Measurements from ENCODE around the gene CHIT1. TPM values are rescaled to one million over a fixed set of nuclear protein-coding genes. Genes with fewer than 3 reads are reported as not detected.
A peak's percentile ranks its signal among the peaks of the same experiment; 100 is the strongest.

CHIT1 gene
- total and polyA plus RNA-seq, 2 of the 8 experiments (the other 6 are each of a cell fraction or from before 2014, with no cell fraction given) = not detected

- Histone ChIP-seq H3K4ac (replicated peaks; ENCODE audit: insufficient read length, low read depth, low read length) (no peak overlapping the region), H3K14ac (ENCODE audit: insufficient read length) (no peak overlapping the region), H4K91ac (replicated peaks; ENCODE audit: insufficient read length, low read length) (no peak overlapping the region), H3K23ac (ENCODE audit: insufficient read length) (no peak overlapping the region), H3K79me2 (ENCODE audit: control insufficient read depth in 1 of 2, insufficient read depth in 2 of 2, low read length in 2 of 2) (no peaks in the 10 kb centered on the region), H4K20me1 (replicated peaks in 1 of 2; ENCODE audit: control insufficient read depth in 1 of 2, insufficient read depth in 2 of 2, low read length in 2 of 2) (no peaks in the 10 kb centered on the region), H2BK12ac (ENCODE audit: low read depth, low read length) (no peak overlapping the region), H3K18ac (ENCODE audit: extremely low read depth, low read length) (no peak overlapping the region), H2BK5ac (ENCODE audit: low read depth, low read length) (no peak overlapping the region), H3K9ac (replicated peaks in 1 of 4; ENCODE audit: extremely low read depth in 1 of 4, low read depth in 3 of 4, low read length in 3 of 4) (no peak overlapping the region), H3K4me1 (replicated peaks in 1 of 4; ENCODE audit: control insufficient read depth in 3 of 4, insufficient read depth in 4 of 4, low read length in 3 of 4) (peaks cover 0 to 12% (median 11%) of the 10 kb centered on the region in 4 experiments; a peak in 6 of 7 replicates), H2AK5ac (ENCODE audit: low read depth, low read length) (0 out of 2 replicates have a peak overlapping the region, but pooled peaks have one; percentile 16), H3K9me3 (ENCODE audit: insufficient read depth in 2 of 2, low read depth in 1 of 2, low read length in 1 of 2) (no peaks in the 10 kb centered on the region), H2BK120ac (replicated peaks; ENCODE audit: low read depth, low read length) (no peak overlapping the region), H3K79me1 (ENCODE audit: low read depth, low read length) (no peaks in the 10 kb centered on the region), H4K5ac (ENCODE audit: insufficient read length, low read depth, low read length) (no peak overlapping the region), H2BK20ac (ENCODE audit: low read length) (no peak overlapping the region), H2AFZ (ENCODE audit: low read length) (no peak overlapping the region), H2BK15ac (ENCODE audit: low read length) (no peak overlapping the region), H3K4me3 (ENCODE audit: extremely low read depth in 1 of 4, insufficient read depth in 2 of 4, low read depth in 3 of 4, low read length in 4 of 4) (no peak overlapping the region), H3K27ac (ENCODE audit: low read depth, low read length) (no peak overlapping the region), H3K27me3 (replicated peaks in 1 of 4; ENCODE audit: control insufficient read depth in 3 of 4, extremely low read depth in 1 of 4, insufficient read depth in 3 of 4, low read length in 3 of 4) (no peaks in the 10 kb centered on the region), H4K8ac (ENCODE audit: extremely low read depth, insufficient read depth, low read length) (no peak overlapping the region), H3K23me2 (ENCODE audit: low read depth, low read length) (no peaks in the 10 kb centered on the region), H3K36me3 (ENCODE audit: control insufficient read depth in 2 of 4, insufficient read depth in 4 of 4, low read length in 3 of 4) (no peaks in the 10 kb centered on the region), H3K4me2 (ENCODE audit: insufficient read depth in 1 of 2, low read depth in 2 of 2, low read length in 2 of 2) (no peak overlapping the region), H3K56ac (replicated peaks; ENCODE audit: insufficient read length, low read depth, low read length) (no peak overlapping the region)
- FAIRE-seq (no peak), DNase-seq (ENCODE audit: low read depth in 1 of 2, low spot score in 2 of 2) (no peak)
- ChIA-PET CTCF (ENCODE audit: partially characterized antibody) (interaction anchor here (1.0 to 18.1 kb wide), 34 partner anchors 8 to 186 kb away, joined by 3 to 479 read pairs (median 25); partner anchors contain the start of genes ADORA1, CHI3L1, CHIT1 and MYBPH), POLR2A (ENCODE audit: partially characterized antibody) (interaction anchor here (0.6 to 1.1 kb wide), 2 partner anchors 197 to 1989 kb away, joined by 3 read pairs; no protein-coding TSS in a partner anchor)
- 89% methylated on average over 7 of the region's 7 CpGs; no CpG with 5 or more reads in 1 of the 2 experiments for WGBS, 2 experiments (ENCODE audit: extremely low coverage in 1 of 2, insufficient coverage in 1 of 2, insufficient read length in 1 of 2, insufficient replicate concordance in 2 of 2, low coverage in 1 of 2, low lambda C conversion rate in 2 of 2, missing lambda C conversion rate in 1 of 2)
- no peak for TF ChIP-seq GTF2F1 (IDR thresholded peaks at IDR 0.05; ENCODE audit: borderline replicate concordance, low read depth, low read length)
- TF ChIP-seq CTBP2 (IDR thresholded peaks at IDR 0.05; ENCODE audit: borderline replicate concordance, insufficient read depth, insufficient read length, low read length) = no peak
- TF ChIP-seq ZNF274 (IDR thresholded peaks at IDR 0.05; ENCODE audit: borderline replicate concordance, extremely low read depth, low read length) = no peak
- TF ChIP-seq SAP30 (IDR thresholded peaks at IDR 0.05; ENCODE audit: insufficient read depth, insufficient replicate concordance, low read length) = no peak
- no peak for TF ChIP-seq NANOG (IDR thresholded peaks at IDR 0.05; ENCODE audit: insufficient read depth, low read depth, low read length, poor library complexity, severe bottlenecking)
- TF ChIP-seq HDAC6 (IDR thresholded peaks at IDR 0.05; ENCODE audit: low read depth, low read length) = no peak
- TF ChIP-seq CBX8 (IDR thresholded peaks at IDR 0.05; ENCODE audit: borderline replicate concordance, low read depth, low read length) = no peak
- TF ChIP-seq MAFK (IDR thresholded peaks at IDR 0.05; ENCODE audit: low read depth, low read length) = no peak
- TF ChIP-seq EZH2 (IDR thresholded peaks at IDR 0.05; ENCODE audit: low read depth, low read length, severe bottlenecking) = no peak
- no peak for TF ChIP-seq TAF7 (optimal IDR thresholded peaks at IDR 0.05; ENCODE audit: borderline replicate concordance, low read depth, low read length)
- no peak for TF ChIP-seq YY1 (IDR thresholded peaks at IDR 0.05; ENCODE audit: low read depth, low read length)
- TF ChIP-seq RAD21 (IDR thresholded peaks at IDR 0.05 in 1 of 2, conservative IDR thresholded peaks at IDR 0.05 in 1 of 2; ENCODE audit: low read depth in 2 of 2, low read length in 2 of 2) = no peak
- TF ChIP-seq CBX5 (IDR thresholded peaks at IDR 0.05; ENCODE audit: low read depth, low read length) = no peak
These were observed 14.6 kb downstream of the CHIT1 start for GRCh38 chr1:203214871-203215270.

All from H1 (cell line).